ENCODE results near the gene EBF3.

The EBF3 gene

DNA sequence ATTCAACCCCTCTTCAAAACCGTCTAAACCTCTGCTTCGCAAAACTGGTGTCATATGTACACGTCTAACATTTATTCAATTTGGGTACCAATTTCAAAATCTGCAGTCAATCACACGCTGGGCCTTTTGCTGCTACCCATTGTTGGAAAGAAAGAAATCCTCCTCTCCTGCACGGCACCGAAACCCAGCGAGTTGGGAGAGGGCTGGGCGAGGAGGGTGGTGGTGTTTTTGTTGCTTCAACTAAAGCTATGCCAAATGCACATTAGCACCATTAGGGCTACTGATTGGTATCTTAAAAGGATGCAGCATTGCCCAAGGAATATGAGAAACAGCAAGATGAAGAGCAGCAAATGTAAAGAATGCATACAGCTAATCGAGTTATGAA lies 7.8 kb downstream of the EBF3 start:
- no peak for DNase-seq (ENCODE audit: low spot score)
- in situ Hi-C loops (cut with MboI; ENCODE audit: low pct_unique_long_range_greater_than_20kb, low sequenced_read_pairs, unreplicated experiment) = no loop called here

DNA sequence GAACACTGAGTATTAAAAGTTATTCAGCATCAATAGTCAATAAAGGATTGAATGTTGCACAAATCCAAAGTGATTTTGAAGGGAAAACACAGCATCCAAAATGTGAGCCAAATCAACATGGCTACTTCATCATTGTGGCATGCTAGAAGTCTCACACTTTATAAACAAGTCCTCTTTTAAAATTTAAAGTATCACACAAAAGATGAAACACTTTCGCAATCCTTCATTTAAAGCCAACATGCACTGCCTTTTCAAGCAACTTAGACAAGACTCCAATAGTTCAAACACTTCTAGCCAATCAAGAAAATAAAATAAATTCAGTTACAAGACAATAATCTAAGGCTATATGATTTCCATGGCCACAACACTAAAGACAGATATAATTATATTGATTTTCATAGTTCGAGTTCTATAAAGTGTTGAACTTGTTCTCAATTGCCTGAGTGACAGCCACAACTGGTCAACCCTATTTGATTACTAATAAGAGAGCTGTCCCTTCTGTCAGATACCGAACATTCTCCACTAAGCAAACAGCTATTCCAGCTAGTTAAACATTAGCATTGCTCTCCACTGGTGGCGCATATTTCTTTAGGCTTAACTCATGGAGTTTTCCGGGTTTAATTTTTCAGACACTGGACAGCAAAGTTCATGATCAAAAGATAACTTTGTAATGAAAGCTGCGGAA lies 8.3 kb downstream of the EBF3 start:
- TF ChIP-seq, protein P1, sequence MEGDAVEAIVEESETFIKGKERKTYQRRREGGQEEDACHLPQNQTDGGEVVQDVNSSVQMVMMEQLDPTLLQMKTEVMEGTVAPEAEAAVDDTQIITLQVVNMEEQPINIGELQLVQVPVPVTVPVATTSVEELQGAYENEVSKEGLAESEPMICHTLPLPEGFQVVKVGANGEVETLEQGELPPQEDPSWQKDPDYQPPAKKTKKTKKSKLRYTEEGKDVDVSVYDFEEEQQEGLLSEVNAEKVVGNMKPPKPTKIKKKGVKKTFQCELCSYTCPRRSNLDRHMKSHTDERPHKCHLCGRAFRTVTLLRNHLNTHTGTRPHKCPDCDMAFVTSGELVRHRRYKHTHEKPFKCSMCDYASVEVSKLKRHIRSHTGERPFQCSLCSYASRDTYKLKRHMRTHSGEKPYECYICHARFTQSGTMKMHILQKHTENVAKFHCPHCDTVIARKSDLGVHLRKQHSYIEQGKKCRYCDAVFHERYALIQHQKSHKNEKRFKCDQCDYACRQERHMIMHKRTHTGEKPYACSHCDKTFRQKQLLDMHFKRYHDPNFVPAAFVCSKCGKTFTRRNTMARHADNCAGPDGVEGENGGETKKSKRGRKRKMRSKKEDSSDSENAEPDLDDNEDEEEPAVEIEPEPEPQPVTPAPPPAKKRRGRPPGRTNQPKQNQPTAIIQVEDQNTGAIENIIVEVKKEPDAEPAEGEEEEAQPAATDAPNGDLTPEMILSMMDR (IDR thresholded peaks at IDR 0.05; ENCODE audit: extremely low read depth, insufficient read depth, missing control alignments) = no peak
- in situ Hi-C loops (cut with MboI; ENCODE audit: low pct_unique_long_range_greater_than_20kb, low sequenced_read_pairs, unreplicated experiment) = no loop called here
- DNase-seq (ENCODE audit: low spot score) = no peak

More for the DNA sequence above, 7.8 kb downstream of the EBF3 start:
- TF ChIP-seq, protein P1 (IDR thresholded peaks at IDR 0.05; ENCODE audit: extremely low read depth, insufficient read depth, missing control alignments) = no peak

DNA sequence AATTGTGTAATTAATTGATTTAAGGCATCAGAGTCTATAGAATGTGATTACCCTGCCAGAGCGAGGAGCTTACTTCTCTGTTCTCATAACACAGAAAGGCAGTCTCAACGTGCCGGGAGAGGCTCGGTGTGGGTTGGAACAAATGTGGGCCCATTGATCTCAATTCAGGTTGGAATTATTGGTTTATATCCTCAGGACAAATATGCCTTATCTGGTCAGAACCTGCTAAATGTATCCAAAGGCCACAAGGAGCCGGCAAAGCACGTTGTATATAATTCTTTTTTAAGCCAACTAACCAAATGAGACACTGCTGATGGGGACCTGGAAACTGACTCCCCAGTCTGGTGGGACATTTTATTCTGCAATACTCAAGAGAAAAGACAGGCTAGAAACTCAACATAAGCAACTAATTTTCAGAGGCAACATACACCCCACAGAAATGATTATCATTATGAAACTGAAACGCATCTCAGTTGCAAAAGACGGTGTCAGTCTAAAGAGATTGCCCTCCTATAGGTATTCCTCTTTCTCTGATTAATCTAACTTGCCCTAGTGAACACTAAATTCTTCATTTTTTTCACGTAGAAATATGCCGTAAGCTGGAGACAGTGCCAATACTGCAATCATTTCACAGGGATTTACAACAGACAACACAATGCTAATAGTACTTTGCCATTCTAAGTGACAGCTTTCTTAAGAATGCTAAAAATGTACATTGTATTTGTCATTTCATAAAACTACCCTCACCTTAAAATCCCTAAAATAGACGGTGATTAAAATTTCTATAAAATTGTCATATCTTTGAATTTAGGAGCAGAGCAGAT lies 9.4 kb downstream of the EBF3 start:
- DNase-seq (ENCODE audit: low spot score) = no peak
- TF ChIP-seq, protein P1 (IDR thresholded peaks at IDR 0.05; ENCODE audit: extremely low read depth, insufficient read depth, missing control alignments) = no peak
- in situ Hi-C loops (cut with MboI; ENCODE audit: low pct_unique_long_range_greater_than_20kb, low sequenced_read_pairs, unreplicated experiment) = no loop called here

DNA sequence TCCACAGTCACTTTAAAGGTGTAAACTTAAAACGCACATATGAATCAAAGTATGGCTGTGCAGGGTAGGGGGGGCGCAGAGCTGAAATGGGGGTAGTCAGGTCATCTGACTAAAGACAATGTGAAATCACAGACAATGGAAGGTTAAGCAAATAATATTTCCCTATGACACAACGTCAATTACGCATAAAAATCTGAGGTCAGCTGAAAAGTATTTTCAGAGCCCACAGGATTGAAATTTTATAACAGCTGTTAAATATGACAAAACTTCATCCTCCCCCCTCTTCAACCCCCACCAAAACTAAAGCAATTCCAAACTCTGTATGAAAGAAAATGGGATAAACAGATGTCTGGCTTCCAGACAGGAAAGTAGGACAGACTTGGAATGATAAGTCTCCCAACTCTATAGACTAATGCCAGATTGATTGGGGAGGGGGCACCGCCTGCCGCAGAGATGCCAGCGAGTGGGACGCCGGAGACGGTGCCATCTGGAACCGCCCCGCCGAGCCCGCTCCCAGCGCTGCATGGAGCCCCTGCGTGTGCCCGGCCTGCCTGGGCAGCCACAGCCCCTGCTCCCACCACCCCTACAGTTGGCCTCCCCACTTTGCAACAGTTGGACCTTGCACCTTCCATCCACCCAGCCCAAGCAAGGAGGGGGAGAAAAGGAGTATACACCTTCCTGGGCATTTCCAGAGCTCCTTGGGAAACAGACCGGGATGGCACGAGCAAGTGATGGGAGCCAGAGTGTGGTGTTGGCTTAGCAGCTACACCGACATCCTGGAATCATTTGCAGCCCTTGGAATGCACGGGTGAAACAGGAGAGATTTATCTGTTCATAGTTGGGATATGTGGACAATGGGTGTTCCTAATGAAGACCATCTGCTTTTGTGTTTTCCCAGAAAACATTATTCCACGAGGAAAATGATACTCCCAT lies 10.7 kb downstream of the EBF3 start:
- DNase-seq (ENCODE audit: low spot score) = no peak
- in situ Hi-C loops (cut with MboI; ENCODE audit: low pct_unique_long_range_greater_than_20kb, low sequenced_read_pairs, unreplicated experiment) = no loop called here
- TF ChIP-seq, protein P1 (IDR thresholded peaks at IDR 0.05; ENCODE audit: extremely low read depth, insufficient read depth, missing control alignments) = no peak

DNA sequence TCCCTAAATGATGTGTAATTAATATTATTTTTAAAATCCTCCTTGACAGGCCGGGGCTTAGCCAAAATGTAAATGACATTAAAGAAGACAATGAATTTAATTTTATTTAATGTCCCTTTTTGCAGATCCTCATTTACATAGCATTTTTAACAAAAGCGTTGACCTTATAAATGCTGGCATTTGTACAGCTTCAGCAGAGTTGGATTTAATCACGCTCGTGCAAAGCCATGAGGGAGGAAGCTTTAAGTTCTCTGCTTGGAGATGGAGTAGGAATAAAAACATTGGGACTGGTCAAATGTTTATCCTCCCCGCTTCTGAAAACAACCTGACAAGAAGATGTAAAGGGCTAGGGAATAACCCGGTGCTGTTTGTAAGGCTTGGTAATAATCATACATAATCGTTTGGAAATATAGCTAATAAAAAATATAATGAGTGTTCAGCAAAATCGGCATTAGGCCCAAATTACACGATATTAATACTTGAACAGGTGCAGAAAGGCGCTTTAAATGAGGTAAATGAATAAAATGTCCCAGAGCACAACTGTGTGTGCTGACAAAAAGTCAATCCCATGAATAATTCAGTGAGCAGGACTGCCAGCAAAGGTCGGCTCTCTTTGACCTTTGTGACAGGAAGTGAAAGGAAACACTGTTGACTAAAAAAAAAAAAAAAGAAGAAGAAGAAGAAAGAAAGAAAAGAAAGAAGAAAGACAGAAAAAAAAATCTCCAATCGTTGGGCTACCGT lies 11.5 kb downstream of the EBF3 start:
- in situ Hi-C loops (cut with MboI; ENCODE audit: low pct_unique_long_range_greater_than_20kb, low sequenced_read_pairs, unreplicated experiment) = no loop called here
- DNase-seq (ENCODE audit: low spot score) = no peak
- TF ChIP-seq, protein P1 (IDR thresholded peaks at IDR 0.05; ENCODE audit: extremely low read depth, insufficient read depth, missing control alignments) = no peak

DNA sequence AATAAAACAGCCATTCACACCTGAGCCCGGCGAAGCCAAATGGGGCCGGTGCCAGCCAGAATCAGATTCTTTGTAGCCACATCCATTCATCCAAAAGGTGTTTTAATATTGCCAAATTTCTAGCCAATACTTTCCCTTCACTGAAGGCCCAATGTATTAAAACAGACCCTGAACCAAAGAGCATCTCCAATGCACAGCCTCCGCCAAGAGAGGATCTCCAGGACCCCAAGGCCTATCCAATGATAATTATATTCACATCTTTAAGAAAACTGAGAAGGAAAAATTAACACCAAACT lies 12.2 kb downstream of the EBF3 start:
- in situ Hi-C loops (cut with MboI; ENCODE audit: low pct_unique_long_range_greater_than_20kb, low sequenced_read_pairs, unreplicated experiment) = no loop called here

More for the DNA sequence above, 12.2 kb downstream of the EBF3 start:
- TF ChIP-seq, protein P1 (IDR thresholded peaks at IDR 0.05; ENCODE audit: extremely low read depth, insufficient read depth, missing control alignments) = no peak
- no peak for DNase-seq (ENCODE audit: low spot score)
